Measurements from ENCODE around the gene IGSF6. TPM values are rescaled to one million over a fixed set of nuclear protein-coding genes. Genes with fewer than 3 reads are reported as not detected.

IGSF6 gene
- total RNA-seq, 4 donors from 2014 or later = 0.59 to 4.1 (median 1.6) TPM

DNA sequence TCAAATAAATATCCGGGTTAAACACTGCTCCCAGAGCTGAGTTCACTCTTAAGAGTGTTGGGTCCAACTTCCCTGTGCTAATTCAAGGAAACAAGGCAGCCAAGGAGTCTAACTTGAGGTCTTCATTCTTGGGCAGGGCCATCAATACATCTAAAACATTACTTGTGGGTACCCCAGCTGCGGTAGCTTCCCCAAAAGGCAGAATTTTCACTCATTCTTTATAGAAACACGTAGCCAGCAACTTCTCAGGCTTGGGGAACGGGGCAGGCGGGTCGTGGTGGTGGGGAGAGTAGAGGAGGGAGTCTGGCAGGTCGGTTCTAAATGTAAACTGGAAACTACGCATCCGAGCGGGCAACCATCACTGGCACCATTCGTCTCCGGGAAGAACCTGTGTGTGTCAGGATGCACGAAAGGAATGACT lies 53.7 kb downstream of the IGSF6 start:
- no peak for TF ChIP-seq POLR2A (IDR thresholded peaks at IDR 0.05)
- TF ChIP-seq, protein P1, sequence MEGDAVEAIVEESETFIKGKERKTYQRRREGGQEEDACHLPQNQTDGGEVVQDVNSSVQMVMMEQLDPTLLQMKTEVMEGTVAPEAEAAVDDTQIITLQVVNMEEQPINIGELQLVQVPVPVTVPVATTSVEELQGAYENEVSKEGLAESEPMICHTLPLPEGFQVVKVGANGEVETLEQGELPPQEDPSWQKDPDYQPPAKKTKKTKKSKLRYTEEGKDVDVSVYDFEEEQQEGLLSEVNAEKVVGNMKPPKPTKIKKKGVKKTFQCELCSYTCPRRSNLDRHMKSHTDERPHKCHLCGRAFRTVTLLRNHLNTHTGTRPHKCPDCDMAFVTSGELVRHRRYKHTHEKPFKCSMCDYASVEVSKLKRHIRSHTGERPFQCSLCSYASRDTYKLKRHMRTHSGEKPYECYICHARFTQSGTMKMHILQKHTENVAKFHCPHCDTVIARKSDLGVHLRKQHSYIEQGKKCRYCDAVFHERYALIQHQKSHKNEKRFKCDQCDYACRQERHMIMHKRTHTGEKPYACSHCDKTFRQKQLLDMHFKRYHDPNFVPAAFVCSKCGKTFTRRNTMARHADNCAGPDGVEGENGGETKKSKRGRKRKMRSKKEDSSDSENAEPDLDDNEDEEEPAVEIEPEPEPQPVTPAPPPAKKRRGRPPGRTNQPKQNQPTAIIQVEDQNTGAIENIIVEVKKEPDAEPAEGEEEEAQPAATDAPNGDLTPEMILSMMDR (IDR thresholded peaks at IDR 0.05) = no peak
- Histone ChIP-seq H3K4me3 (peak overlapping the region; percentile 66 to 96), H3K4me1 (peaks cover 0 to 7% of the 10 kb centered on the region in 2 donors), H3K27me3 (no peaks in the 10 kb centered on the region), H3K27ac (peak overlapping the region; percentile 95 to 98), H3K9me3 (no peaks in the 10 kb centered on the region), H3K36me3 (no peaks in the 10 kb centered on the region)
- DNase-seq = no peak
- intact Hi-C loops (cut with DNase I; ENCODE audit: low total_unique reads) = no loop called here

DNA sequence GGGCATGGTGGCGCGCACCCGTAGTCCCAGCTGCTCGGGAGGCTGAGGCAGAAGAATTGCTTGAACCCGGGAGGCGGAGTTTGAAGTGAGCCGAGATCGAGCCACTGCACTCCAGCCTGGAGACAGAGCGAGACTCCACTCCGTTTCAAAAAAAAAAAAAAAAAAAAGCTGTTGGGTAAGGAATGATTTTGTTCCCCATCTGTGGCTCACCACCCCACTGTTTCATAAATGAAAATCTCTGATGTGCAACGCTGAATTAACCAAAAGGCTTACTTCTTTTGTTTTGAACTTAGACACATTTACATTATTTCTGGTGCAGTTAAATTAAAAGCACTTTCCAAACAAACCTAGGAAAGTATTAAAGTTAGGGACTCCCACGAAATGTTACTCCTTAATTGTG lies 54.2 kb downstream of the IGSF6 start:
- intact Hi-C loops (cut with DNase I; ENCODE audit: low total_unique reads) = no loop called here
- Histone ChIP-seq H3K36me3 (no peaks in the 10 kb centered on the region), H3K27ac (peak overlapping the region in 1 of 2 donors; percentile 95), H3K4me3 (no peak overlapping the region), H3K9me3 (no peaks in the 10 kb centered on the region), H3K27me3 (no peaks in the 10 kb centered on the region), H3K4me1 (peaks cover 0 to 7% of the 10 kb centered on the region in 2 donors)
- TF ChIP-seq, protein P1 (IDR thresholded peaks at IDR 0.05) = no peak
- no peak for TF ChIP-seq POLR2A (IDR thresholded peaks at IDR 0.05)
- no peak for DNase-seq

DNA sequence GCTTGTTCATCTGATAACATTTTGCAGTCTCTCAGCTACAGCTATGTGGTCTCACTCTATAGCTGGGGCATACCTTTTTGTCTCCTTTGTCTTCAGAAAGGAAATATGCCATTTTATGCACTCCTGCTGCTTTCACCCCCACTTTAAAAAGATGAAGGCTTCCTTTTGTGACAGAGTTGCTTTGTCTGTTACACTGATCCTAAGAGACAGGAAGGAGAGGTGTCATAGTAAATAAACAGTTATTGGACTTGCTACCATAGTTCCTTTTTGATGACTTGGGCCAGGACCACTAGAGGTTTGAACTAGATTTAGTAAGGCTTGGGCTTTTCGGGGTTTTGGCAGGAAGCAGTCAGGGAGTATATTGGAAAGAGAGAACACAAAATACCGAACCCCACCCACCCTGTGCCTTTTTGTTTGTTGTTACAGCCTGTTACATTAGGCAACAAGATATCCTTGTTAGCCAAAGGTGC lies 54.8 kb downstream of the IGSF6 start:
- H3K27ac ChIP-seq = no peak overlapping the region
- DNase-seq = no peak
- intact Hi-C loops (cut with DNase I; ENCODE audit: low total_unique reads) = no loop called here
- no peaks in the 10 kb centered on the region for H3K27me3 ChIP-seq
- H3K4me3 ChIP-seq = no peak overlapping the region
- H3K4me1 ChIP-seq = peaks cover 0 to 7% of the 10 kb centered on the region in 2 donors
- H3K9me3 ChIP-seq = no peaks in the 10 kb centered on the region
- no peaks in the 10 kb centered on the region for H3K36me3 ChIP-seq
- TF ChIP-seq, protein P1 (IDR thresholded peaks at IDR 0.05) = no peak
- TF ChIP-seq POLR2A (IDR thresholded peaks at IDR 0.05) = no peak

DNA sequence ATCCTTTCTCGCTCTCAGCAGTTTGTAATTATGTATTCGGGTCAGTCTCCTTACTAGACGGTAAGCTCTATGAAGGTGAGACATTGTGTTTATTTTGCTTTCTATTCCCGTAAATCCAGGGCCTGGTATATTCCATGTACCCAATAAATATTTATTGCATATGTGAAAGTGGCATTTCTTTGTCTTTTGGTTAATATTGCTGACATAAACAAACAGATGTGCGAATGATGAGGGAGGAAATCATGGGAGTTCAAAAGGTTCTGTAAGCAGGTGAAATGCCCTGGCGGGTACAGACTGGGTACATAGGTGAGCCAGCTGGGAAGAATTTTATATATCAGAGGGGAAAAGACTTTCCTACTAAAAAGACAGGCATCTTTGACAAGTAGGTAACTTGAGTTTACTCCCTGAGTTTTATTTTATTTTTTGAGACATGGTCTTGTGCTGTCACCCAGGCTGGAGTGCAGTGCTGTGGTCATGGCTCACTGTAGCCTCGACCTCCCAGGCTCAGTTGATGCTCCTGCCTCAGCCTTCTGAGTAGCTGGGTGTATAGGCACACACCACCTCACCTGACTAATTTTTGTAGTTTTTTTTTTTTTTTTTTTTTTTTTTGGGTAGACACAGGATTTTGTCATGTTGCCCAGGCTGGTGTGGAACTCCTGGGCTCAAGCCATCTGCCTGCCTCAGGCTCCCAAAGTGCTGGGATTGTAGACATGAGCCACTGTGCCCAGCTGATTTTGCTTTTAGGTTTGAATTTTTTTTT lies 58.7 kb downstream of the IGSF6 start:
- Histone ChIP-seq H3K4me1 (no peaks in the 10 kb centered on the region), H3K27ac (no peak overlapping the region), H3K27me3 (no peaks in the 10 kb centered on the region), H3K9me3 (no peaks in the 10 kb centered on the region), H3K4me3 (no peak overlapping the region), H3K36me3 (no peaks in the 10 kb centered on the region)
- TF ChIP-seq POLR2A (IDR thresholded peaks at IDR 0.05) = no peak
- TF ChIP-seq, protein P1 (IDR thresholded peaks at IDR 0.05) = no peak
- intact Hi-C loops (cut with DNase I; ENCODE audit: low total_unique reads) = no loop called here
- DNase-seq = no peak

DNA sequence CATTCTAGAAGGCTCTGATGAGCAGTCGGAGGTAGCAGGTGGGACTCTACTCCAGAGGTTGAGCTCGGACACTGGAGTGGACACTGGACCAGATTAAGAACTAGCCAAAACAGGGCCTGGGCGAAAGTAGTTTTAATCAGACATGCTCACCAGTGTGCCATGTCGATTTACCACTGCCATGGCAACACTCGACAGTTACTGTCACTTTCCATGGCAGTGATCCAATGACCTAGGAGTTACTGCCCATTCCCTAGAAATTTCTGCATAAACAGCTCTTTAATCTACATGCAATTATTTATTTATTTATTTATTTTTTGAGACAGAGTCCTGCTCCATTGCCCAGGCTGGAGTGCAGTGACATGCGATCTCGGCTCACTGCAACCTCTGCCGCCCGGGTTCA lies 60.2 kb downstream of the IGSF6 start:
- no peaks in the 10 kb centered on the region for H3K27me3 ChIP-seq
- H3K4me1 ChIP-seq = no peaks in the 10 kb centered on the region
- H3K27ac ChIP-seq = no peak overlapping the region
- intact Hi-C loops (cut with DNase I; ENCODE audit: low total_unique reads) = no loop called here
- DNase-seq = no peak
- no peaks in the 10 kb centered on the region for H3K36me3 ChIP-seq
- no peaks in the 10 kb centered on the region for H3K9me3 ChIP-seq
- no peak overlapping the region for H3K4me3 ChIP-seq
- TF ChIP-seq, protein P1 (IDR thresholded peaks at IDR 0.05) = no peak
- TF ChIP-seq POLR2A (IDR thresholded peaks at IDR 0.05) = no peak
